Measurements from ENCODE around the gene ZNF443.
"Not testable (repeated sequence)": the region's sequence is repeated elsewhere in the genome, so short reads cannot be mapped to it uniquely, and the experiment has no call there.

ZNF443 gene

DNA sequence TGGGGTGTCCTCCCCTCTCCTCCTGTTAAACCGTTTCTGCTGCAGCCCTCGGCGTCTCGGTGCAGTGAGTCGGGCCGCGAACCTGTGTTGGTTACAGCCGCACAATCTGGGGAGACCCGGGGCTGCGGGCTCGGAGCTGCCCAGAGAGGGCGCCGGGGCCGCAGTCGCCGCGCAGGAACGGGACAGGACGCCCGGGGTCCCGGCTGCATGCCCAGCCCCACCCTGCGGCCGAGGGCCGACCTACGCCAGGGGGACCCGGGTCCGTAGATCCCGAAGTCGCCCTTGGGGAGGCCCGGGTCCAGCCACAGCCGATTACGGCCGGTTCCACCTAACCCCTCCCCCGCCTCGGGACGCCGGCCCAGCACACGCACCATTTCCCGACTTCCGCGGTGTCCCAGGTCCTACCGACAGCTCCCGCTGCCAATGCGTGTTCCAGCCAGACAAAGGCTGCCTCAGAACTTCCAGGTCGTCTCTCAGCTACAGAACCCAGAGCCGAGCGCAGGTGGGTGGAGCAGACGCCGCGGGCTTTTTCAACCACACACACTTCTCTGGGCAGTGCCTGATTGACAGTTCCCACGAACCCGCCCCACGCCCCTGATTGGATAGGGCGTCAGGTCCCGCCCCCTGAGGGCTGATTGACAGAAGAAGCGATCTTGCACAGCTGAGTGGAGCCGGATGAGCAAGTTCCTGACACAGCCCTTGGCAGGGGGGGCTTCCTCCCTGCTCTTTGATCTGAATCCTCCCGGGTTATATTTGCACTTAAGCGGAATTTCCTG is at the start of gene ZNF443:
ZNF443 (minus strand) TSS at position 481 of the 776 bp plus-strand sequence; CDS start at position 374, 107 bp downstream.
- DNase-seq = peak; percentile 95 to 100 (median 99)
- intact Hi-C loops (cut with DNase I) = no loop called here

DNA sequence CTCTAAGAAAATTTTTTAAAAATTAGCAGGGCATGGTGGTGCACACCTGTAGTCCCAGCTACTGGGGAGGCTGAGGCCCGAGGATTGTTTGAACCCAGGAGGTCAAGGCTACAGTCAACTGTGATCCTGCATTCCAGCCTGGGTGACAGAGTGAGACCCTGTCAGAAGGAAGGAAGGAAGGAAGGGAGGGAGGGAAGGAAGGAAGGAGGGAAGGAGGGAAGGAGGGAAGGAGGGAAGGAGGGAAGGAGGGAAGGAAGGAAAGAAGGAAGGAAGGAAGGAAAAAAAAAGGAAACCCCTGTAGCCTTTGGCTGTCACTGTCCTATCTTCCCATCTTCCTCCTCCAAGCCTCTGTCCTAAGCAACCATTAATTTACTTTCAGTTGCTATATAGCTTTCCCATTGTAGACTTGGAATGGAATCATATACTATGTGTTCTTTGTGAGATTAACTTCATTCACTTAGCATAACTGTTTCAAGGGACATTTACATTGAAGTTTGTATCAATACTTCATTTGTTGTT is 45.5 kb upstream of the ZNF443 start:
- intact Hi-C loops (cut with DNase I); DNase-seq: not testable (repeated sequence)

DNA sequence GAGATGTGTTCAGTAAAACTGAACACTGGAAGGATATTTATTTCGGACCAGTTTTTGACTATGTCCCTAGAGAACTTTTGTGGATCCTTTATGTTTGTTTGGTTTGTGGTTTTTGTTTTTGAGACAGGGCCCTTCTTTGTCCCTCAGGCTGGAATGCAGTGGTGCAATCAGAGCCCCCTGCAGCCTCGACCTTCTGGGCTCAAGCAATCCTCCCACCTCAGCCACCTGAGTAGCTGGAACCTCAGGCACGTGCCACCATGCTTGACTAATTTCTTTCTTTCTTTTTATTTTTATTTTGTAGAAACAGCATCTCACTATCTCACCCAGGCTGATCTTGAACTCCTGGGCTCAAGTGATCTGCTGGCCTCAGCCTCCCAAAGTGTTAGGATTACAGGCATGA is 44.8 kb upstream of the ZNF443 start:
- intact Hi-C loops (cut with DNase I) = no loop called here
- DNase-seq = no peak

DNA sequence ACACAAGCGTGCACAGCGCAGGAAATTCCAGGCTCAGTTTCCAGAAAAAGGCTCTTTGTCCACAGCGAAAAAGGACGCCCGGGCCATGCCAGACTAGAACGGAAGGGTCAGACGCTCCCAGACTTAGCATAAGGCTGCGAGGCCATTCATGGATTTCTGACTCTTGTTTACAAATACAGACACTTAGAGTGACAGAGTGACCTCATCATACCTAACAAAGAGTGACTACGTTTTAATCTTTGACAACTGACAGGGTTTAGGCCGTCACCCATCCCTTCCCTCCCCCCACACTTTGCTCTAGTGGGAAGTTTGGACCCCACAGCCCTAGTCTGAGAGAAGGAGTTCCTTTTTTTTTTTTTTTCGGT is 44.2 kb upstream of the ZNF443 start:
- intact Hi-C loops (cut with DNase I) = no loop called here
- DNase-seq = no peak

DNA sequence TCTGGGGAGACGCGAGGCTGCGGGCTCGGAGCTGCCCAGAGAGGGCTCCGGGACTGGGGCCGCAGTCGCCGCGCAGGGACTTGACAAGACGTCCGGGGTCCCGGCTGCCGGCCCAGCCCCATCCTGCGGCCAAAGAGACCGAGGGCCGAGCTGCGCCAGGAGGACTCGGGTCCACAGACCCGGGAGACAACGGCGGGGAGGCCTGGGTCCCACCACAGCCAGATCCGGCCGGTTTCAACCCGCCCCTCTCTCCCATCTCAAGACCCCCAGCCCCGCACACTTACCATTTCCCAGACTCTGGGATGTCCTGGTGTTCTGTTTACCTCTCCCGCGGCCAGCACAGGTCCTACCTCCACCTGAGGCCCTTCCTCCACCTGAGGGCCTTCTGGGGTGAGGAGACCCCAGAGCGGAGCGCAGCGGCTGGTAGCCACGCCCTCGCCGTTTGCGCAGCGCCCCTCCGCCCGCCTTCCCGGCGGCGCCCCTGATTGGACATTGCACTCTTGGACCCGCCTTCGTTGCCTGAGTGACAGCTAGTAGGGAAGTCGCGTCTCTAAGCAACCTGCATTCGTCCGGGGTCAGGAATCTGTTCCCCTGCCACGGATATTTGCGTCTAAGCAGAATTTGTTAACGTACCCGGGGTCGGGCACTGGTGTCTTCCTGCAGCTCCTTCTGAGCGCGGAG is 43.7 kb upstream of the ZNF443 start, which contains the start of gene ZNF709:
ZNF709 (minus strand) TSS at position 446 of the 681 bp plus-strand sequence; CDS start at position 287, 159 bp downstream.
- intact Hi-C loops (cut with DNase I) = no loop called here
- peak; percentile 84 to 99 (median 92) for DNase-seq

DNA sequence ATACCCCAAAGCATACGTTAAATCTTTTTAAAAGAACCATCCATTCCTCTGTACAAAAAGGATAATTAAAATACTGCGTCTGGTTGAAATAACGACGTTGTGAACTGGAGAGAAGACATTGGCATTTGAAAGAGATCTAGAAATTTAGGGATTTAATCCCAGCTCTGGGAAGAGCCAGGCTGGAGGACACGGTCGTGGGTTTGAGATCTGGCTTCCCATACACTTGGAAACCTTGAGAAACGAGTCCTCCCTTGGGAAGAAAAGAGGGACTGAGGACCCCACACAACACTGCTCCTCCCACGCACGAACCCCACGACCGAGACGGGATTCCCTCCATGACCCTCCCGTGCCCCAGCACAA is 43.2 kb upstream of the ZNF443 start:
- no peak for DNase-seq
- intact Hi-C loops (cut with DNase I) = no loop called here

DNA sequence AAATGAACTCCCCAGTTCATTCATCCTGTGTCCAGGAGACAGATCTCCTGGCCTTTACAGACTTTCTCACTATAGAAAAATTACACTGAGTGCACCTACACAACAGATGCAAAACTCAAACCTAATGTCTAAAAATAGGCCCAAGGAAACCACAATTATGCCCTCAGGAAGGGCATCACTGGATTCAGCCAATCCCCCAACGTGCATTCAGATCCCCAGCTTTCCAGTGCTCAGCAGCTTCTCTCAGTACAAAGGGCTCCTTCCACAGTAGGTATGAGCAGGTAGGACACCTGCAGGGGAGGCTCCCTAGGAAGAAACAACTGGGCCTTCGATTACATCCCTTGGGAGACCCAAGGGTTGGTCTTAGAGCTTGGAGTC is 41.7 kb upstream of the ZNF443 start:
- intact Hi-C loops (cut with DNase I) = no loop called here
- no peak for DNase-seq

DNA sequence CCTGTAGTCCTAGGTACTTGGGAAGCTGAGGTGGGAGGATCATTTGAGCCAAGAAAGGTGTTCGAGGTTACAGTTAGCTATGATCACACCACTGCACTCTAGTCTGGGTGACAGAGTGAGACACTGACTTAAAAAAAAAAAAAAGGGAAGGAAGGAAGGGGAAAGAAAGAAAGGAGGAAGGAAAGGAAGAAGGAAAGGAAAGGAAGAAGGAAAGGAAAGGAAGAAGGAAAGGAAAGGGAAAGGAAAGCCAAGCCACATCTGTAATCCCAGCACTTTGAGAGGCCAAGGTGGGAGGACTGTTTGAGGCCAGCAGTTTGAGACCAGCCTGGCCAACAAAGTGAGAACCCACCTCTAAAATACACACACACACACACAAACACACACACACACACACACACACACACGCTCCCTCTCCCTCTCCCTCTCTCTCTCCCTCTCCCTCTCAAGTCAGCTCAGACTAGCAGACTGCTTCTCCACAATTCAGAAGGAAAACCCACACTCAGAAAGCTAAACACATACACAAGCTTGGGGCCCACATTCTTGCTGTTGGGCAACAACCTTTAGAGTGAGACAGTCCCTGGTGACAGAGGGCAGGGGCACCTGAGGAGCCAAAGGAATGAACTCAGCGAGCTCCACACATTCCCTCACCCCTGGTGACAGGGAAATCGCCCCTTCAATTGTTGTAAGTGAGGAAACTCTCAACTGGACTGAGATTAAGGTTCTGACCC is 41.1 kb upstream of the ZNF443 start:
- no peak for DNase-seq
- intact Hi-C loops (cut with DNase I) = no loop called here

DNA sequence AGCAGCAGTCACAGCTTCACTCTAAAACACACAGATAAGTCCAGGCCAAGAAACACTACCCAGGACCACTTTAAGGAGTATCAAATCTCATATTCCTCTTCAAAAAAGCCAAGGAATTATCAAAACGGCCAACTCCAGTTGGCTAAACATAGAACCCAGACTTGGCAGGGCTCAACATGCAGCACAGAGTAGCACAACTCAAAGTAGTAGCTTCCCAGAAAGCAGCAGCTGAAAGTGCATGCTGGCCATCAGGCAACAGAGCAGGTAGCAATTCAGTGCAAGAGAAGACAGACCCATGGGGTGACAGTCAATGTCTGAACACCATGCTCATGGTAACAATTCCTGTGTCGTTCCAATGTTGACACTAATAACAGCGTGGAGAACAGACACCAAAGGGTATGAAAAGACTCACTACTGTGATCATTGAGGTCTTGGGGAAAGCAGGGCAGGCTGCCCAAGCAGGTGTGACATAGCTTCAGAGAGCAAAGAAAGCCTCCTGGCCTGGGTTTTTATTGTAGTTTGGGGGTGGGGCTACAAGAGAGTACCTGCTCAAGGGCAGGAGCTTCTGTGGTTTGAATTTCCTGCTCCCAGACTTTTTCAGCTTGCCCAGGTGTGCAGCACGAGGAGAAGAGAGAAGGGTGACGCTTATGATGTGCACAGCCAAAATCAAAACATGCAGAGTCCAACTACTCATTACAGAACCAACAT is 37.6 kb upstream of the ZNF443 start:
- intact Hi-C loops (cut with DNase I) = no loop called here
- DNase-seq = no peak

DNA sequence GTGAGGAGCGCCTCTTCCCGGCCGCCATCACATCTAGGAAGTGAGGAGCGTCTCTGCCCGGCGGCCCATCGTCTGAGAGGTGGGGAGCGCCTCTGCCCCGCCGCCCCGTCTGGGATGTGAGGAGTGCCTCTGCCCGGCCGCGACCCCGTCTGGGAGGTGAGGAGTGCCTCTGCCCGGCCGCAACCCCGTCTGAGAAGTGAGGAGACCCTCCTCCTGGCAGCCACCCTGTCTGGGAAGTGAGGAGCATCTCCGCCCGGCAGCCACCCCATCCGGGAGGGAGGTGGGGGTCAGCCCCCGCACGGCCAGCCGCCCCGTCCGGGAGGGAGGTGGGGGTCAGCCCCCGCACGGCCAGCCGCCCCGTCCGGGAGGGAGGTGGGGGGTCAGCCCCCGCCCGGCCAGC is 26.8 kb upstream of the ZNF443 start:
- peak in 1 of 10 donors; percentile 75 for DNase-seq
- intact Hi-C loops (cut with DNase I) = not testable (repeated sequence)

DNA sequence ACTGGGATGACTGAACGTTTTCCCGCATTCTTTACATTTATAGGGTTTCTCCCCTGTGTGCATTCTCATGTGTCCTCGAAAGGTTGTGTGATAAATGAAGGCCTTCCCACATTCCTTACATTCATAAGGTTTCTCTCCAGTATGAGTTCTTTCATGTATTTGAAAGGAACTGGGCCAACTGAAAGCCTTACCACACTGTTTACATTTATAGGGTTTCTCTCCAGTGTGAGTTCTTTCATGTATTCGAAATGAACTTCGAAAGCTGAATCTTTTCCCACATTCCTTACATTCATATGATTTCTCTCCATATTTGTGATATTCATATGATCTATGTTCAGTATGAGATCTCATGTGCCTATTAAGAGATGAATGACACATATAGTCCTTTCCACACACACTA is 24.4 kb upstream of the ZNF443 start:
- intact Hi-C loops (cut with DNase I) = no loop called here
- no peak for DNase-seq

DNA sequence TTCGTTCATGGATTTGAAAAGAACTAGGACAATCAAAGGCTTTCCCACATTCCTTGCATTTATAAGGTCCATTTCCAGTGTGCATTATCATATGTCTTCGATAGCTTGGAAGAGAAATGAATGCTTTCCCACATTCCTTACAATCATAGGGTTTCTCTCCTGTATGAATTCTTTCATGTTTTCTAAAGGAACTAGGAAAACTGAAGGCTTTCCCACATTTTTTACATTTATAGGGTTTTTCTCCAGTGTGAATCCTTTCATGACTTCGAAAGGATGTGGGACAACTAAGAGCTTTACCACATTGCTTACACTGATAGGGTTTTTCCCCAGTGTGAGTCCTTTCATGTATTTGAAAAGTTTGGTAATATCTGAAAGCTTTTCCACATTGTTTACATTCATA is 23.9 kb upstream of the ZNF443 start:
- no peak for DNase-seq
- intact Hi-C loops (cut with DNase I) = no loop called here

DNA sequence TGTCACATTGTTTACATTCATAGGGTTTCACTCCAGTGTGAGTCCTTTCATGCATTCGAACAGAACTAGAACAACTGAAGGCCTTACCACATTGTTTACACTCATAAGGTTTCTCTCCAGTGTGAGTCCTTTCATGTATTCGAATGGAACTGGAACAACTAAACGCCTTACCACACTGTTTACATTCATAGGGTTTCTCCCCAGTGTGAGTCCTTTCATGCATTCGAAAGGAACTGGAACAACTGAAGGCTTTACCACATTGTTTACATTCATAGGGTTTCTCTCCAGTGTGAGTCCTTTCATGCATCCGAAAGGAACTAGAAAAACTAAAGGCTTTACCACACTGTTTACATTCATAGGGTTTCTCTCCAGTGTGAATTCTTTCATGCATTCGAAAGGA is 23.3 kb upstream of the ZNF443 start:
- intact Hi-C loops (cut with DNase I) = not testable (repeated sequence)

DNA sequence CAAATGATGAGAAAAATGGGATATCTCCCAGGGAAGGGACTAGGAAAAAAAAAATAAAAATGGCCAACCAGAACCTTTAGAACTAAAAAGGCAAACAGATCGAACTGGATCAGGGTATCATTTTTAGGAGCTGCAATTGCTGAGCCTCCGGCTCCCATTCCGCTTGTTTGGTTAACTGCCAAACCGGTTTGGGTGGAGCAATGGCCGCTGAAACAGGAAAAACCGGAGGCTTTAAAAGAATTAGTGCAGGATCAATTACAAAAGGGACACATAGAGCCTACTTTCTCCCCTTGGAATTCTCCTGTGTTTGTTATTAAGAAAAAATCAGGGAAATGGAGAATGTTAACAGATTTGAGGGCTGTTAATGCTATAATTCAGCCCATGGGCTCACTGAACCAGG is 12.7 kb upstream of the ZNF443 start:
- DNase-seq = no peak
- intact Hi-C loops (cut with DNase I) = no loop called here

More for the DNA sequence above, 23.3 kb upstream of the ZNF443 start:
- DNase-seq = not testable (repeated sequence)

DNA sequence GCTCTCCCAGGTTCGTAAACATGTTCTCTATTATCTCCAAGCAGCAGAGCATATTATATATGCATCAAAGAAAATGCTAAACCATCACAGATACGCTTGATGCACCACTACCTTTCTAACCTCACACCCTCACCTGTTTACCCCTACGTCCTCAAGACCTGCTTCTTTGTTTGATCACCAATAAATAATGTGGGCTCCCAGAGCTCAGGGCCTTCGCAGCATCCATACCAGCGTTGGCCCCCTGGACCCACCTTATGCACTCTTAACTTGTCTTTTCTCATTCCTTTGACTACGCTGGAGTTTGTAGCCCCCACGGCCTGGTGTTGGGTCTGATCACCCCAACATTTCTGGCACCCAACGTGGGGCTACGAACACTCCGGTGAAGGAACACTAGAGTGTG is 10.0 kb upstream of the ZNF443 start:
- DNase-seq = no peak
- intact Hi-C loops (cut with DNase I) = no loop called here

DNA sequence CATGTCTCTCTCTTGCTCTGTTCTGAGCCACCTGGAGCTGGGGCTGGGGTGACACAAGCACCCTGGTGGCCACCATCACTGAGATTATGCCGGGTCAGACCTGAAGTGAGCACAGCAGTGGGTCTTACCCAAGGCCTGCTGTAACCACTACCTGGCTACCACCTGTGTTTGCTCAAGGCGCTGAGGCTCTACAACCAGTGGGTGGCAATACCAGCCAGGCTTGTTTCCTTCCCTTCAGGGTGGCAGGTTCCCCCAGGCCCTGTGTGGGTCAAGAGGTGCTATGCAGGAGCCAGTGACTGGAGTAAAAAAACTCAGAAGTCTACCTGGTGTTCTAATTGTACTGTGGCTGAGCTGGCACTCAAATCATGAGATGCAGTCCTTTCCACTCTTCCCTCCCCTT is 8.0 kb upstream of the ZNF443 start:
- no peak for DNase-seq
- intact Hi-C loops (cut with DNase I) = no loop called here

DNA sequence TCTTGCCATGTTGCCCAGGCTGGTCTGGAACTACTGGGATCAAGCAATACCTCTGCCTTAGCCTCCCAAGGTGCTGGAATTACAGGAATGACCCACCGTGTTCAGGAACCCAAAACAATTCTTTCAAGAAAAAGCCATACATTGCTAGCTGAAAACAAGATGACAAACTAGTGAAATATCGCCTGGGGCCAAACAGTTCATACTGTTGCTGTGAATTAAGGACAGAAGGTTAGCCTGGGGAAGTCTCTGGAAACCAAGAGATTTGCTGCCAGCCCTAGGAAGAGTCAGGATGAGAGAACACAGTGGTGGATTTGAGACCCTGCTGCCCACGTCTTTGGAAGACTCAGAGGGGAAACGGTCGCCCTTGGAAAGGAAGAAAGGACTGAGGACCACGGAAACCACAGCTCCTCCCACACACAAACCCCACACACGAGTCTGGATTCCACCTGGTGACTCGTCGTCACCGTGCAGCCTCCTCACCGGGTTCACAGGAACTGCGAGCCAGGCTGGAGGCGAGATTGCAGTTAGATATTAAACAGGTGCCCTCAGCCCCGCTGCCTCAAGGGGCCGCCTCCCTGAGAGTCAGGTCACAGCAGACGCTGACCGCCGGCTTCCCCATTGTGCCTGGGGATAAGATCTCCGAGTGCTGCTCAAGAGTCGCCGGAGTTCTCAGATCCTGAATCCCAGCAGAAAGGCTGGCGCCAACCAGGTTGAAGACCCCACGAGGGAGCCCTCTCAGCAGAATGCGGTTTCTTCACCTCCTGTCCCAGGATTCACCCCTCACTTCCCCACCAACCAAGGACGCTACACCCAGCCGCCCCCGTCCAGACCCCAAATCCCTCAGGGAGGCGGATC is 908 bp downstream of the ZNF443 start:
- intact Hi-C loops (cut with DNase I) = not testable (repeated sequence)
- DNase-seq = peak in 2 of 10 donors; percentile 7 to 81

DNA sequence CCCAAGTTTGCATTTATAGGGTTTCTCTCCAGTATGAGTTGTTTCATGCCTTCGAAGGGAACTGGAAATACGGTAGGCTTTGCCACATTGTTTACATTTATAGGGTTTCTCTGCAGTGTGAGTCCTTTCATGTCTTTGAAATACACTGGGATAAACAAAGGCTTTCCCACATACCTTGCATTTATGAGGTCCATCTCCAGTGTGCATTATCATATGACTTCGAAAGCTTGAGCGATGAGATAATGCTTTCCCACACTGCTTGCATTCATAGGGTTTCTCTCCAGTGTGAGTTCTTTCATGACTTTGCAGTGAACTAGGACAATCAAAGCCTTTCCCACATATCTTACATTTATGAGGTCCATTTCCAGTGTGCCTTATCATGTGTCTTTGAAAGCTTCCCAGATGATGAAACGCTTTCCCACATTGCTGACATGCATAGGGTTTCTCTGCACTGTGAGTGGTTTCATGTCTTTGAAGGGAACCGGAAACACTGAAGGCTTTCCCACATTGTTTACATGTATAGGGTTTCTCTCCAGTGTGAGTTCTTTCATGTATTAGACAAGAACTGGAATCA is 10.0 kb downstream of the ZNF443 start:
- DNase-seq; intact Hi-C loops (cut with DNase I): not testable (repeated sequence)

DNA sequence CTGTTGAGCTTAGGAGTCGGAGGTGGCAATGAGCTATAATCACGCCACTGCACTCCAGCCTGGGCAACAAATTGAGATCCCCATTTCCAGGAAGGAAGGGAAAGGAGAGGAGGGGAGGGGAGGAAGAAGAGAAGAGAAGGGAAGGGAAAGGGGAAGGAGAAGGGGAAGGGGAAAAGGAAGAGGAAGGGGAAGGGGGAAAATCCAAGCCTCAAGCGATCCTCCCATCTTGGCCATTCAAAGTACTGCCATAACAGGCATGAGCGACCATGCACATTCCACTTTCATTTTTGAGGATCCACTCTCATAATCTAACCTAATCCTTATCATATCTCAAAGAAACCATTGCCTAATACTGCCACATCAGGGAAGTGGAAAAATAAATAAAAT is 14.9 kb downstream of the ZNF443 start:
- intact Hi-C loops (cut with DNase I) = no loop called here

More for the DNA sequence above, 14.9 kb downstream of the ZNF443 start:
- no peak for DNase-seq
